Measurements from ENCODE around the gene TAS2R42. TPM values are rescaled to one million over a fixed set of nuclear protein-coding genes. Genes with fewer than 3 reads are reported as not detected.

The TAS2R42 gene
- polyA plus RNA-seq, 4 donors: 0.04 TPM; not detected in 3

Other genes with a start within 250 kb of the TAS2R42 start
- gene TAS2R14, start 247.7 kb downstream of the TAS2R42 start, polyA plus RNA-seq: 1 to 10 TPM in 2 of 4 donors, under 1 TPM in 2; 0.67 to 2.8 (median 0.97) TPM
- under 1 TPM in 1 of 4 donors, not detected in 3; 0.07 TPM for gene TAS2R50, start 200.0 kb downstream of the TAS2R42 start, polyA plus RNA-seq
- gene TAS2R20, start 188.6 kb downstream of the TAS2R42 start, polyA plus RNA-seq: 1 to 10 TPM in 1 of 4 donors, under 1 TPM in 1, not detected in 2; 0.15 to 1.8 TPM
- under 1 TPM in 2 of 4 donors, not detected in 2; 0.09 to 0.49 TPM for gene TAS2R19, start 164.3 kb downstream of the TAS2R42 start, polyA plus RNA-seq
- gene TAS2R31, start 155.5 kb downstream of the TAS2R42 start, polyA plus RNA-seq: under 1 TPM in 2 of 4 donors, not detected in 2; 0.16 to 0.53 TPM
- under 1 TPM in 1 of 4 donors, not detected in 3; 0.24 TPM for gene TAS2R46, start 124.6 kb downstream of the TAS2R42 start, polyA plus RNA-seq
- gene TAS2R43, start 94.6 kb downstream of the TAS2R42 start, polyA plus RNA-seq: under 1 TPM in 2 of 4 donors, not detected in 2; 0.07 to 0.35 TPM
- gene TAS2R30, start 52.3 kb downstream of the TAS2R42 start, polyA plus RNA-seq: under 1 TPM in 2 of 4 donors, not detected in 2; 0.03 to 0.12 TPM
- gene SMIM10L1, start 15.7 kb downstream of the TAS2R42 start, polyA plus RNA-seq: 10 to 100 TPM in 2 of 4 donors, 1 to 10 TPM in 2; 6.9 to 13.8 (median 10.0) TPM
- under 1 TPM in 1 of 4 donors, not detected in 3; 0.06 TPM for gene PRB3, start 82.8 kb upstream of the TAS2R42 start, polyA plus RNA-seq
- not detected for gene PRB4, start 123.5 kb upstream of the TAS2R42 start, polyA plus RNA-seq
- gene PRB2, start 208.6 kb upstream of the TAS2R42 start, polyA plus RNA-seq: not detected